Parathyroid adenoma (tissue), 2 donors: ENCODE data around the gene NR3C2.

Source experiments
- H2AFZ ChIP-seq: fragments of 300-600 bp; sonication (generic); one replicate; pipeline ENCODE4 v1.7.0; 2017; ENCODE audit warnings: antibody characterized with exemption, mild to moderate bottlenecking
- H3K27ac ChIP-seq: fragments of 300-600 bp; sonication (generic); one replicate; pipeline ENCODE4 v1.7.0; 2017
- H3K27me3 ChIP-seq: fragments of 300-600 bp; sonication (generic); one replicate; pipeline ENCODE4 v1.7.0; 2017; ENCODE audit warnings: low read length; ENCODE audit not compliant: control insufficient read depth, insufficient read depth
- H3K36me3 ChIP-seq: fragments of 300-600 bp; sonication (generic); one replicate; pipeline ENCODE4 v1.7.0; 2017; ENCODE audit warnings: low read length; ENCODE audit not compliant: control insufficient read depth, insufficient read depth
- H3K4me1 ChIP-seq: fragments of 300-600 bp; sonication (generic); one replicate; pipeline ENCODE4 v1.7.0; 2017; ENCODE audit warnings: control low read depth
- H3K4me2 ChIP-seq: fragments of 300-600 bp; sonication (generic); one replicate; pipeline ENCODE4 v1.7.0; 2017; ENCODE audit warnings: low read length
- H3K4me3 ChIP-seq: fragments of 300-600 bp; sonication (generic); one replicate; pipeline ENCODE4 v1.7.0; 2017; ENCODE audit warnings: low read depth, low read length
- H3K79me2 ChIP-seq: fragments of 300-600 bp; sonication (generic); one replicate; pipeline ENCODE4 v1.7.0; 2017; ENCODE audit warnings: control low read depth
- H3K9ac ChIP-seq: fragments of 300-600 bp; sonication (generic); one replicate; pipeline ENCODE4 v1.7.0; 2017; ENCODE audit warnings: mild to moderate bottlenecking
- H3K9me3 ChIP-seq: fragments of 300-600 bp; sonication (generic); one replicate; pipeline ENCODE4 v1.7.0; 2017; ENCODE audit warnings: low read length; ENCODE audit not compliant: control insufficient read depth
- CTCF ChIP-seq: fragments of 300-600 bp; sonication (generic); IDR thresholded peaks from one replicate; pipeline ENCODE4 v1.7.0; 2017; ENCODE audit warnings: antibody characterized with exemption, mild to moderate bottlenecking
- donor health status: primary hyperparathyroidism.

NR3C2 gene

GRCh38 chr4:148081745-148082144 is 360.5 kb downstream of the NR3C2 start:
- no peaks in the 10 kb centered on the region for H3K9me3 ChIP-seq
- no peaks in the 10 kb centered on the region for H3K36me3 ChIP-seq
- no peak for TF ChIP-seq CTCF
- no peak overlapping the region for H3K4me3 ChIP-seq
- no peak overlapping the region for H2AFZ ChIP-seq
- no peak overlapping the region for H3K4me2 ChIP-seq
- H3K27me3 ChIP-seq = no peaks in the 10 kb centered on the region
- H3K79me2 ChIP-seq = no peaks in the 10 kb centered on the region
- no peak overlapping the region for H3K27ac ChIP-seq
- H3K4me1 ChIP-seq = no peaks in the 10 kb centered on the region
- H3K9ac ChIP-seq = no peak overlapping the region

- no peak overlapping the region for H3K4me3 ChIP-seq
- H2AFZ ChIP-seq = no peak overlapping the region
- no peak for TF ChIP-seq CTCF
- H3K36me3 ChIP-seq = no peaks in the 10 kb centered on the region
- H3K79me2 ChIP-seq = no peaks in the 10 kb centered on the region
- no peak overlapping the region for H3K4me2 ChIP-seq
- no peaks in the 10 kb centered on the region for H3K27me3 ChIP-seq
- H3K4me1 ChIP-seq = no peaks in the 10 kb centered on the region
- H3K9ac ChIP-seq = no peak overlapping the region
- H3K27ac ChIP-seq = no peak overlapping the region
- H3K9me3 ChIP-seq = no peaks in the 10 kb centered on the region
Observed at GRCh38 chr4:148081267-148081666, 360.9 kb downstream of the NR3C2 start.

- Histone ChIP-seq H3K4me3 (no peak overlapping the region), H2AFZ (no peak overlapping the region), H3K79me2 (no peaks in the 10 kb centered on the region), H3K4me1 (no peaks in the 10 kb centered on the region), H3K9me3 (no peaks in the 10 kb centered on the region), H3K4me2 (no peak overlapping the region), H3K27ac (no peak overlapping the region), H3K9ac (no peak overlapping the region), H3K36me3 (no peaks in the 10 kb centered on the region), H3K27me3 (no peaks in the 10 kb centered on the region)
- no peak for TF ChIP-seq CTCF
Observed at GRCh38 chr4:148079961-148080360, 362.3 kb downstream of the NR3C2 start.

GRCh38 chr4:148078061-148078460 is 364.2 kb downstream of the NR3C2 start:
- no peak for TF ChIP-seq CTCF
- no peak overlapping the region for H3K27ac ChIP-seq
- no peak overlapping the region for H3K9ac ChIP-seq
- H3K4me3 ChIP-seq = no peak overlapping the region
- no peak overlapping the region for H2AFZ ChIP-seq
- H3K9me3 ChIP-seq = no peaks in the 10 kb centered on the region
- H3K36me3 ChIP-seq = no peaks in the 10 kb centered on the region
- H3K4me1 ChIP-seq = no peaks in the 10 kb centered on the region
- no peak overlapping the region for H3K4me2 ChIP-seq
- no peaks in the 10 kb centered on the region for H3K79me2 ChIP-seq
- H3K27me3 ChIP-seq = no peaks in the 10 kb centered on the region

- Histone ChIP-seq H2AFZ (no peak overlapping the region), H3K79me2 (no peaks in the 10 kb centered on the region), H3K36me3 (no peaks in the 10 kb centered on the region), H3K4me2 (no peak overlapping the region), H3K9ac (no peak overlapping the region), H3K4me1 (no peaks in the 10 kb centered on the region), H3K4me3 (no peak overlapping the region), H3K27me3 (no peaks in the 10 kb centered on the region), H3K9me3 (no peaks in the 10 kb centered on the region), H3K27ac (no peak overlapping the region)
- no peak for TF ChIP-seq CTCF
Observed at GRCh38 chr4:148077581-148077980, 364.6 kb downstream of the NR3C2 start.
